ENCODE data around the gene CAPZA1.

The CAPZA1 gene

DNA sequence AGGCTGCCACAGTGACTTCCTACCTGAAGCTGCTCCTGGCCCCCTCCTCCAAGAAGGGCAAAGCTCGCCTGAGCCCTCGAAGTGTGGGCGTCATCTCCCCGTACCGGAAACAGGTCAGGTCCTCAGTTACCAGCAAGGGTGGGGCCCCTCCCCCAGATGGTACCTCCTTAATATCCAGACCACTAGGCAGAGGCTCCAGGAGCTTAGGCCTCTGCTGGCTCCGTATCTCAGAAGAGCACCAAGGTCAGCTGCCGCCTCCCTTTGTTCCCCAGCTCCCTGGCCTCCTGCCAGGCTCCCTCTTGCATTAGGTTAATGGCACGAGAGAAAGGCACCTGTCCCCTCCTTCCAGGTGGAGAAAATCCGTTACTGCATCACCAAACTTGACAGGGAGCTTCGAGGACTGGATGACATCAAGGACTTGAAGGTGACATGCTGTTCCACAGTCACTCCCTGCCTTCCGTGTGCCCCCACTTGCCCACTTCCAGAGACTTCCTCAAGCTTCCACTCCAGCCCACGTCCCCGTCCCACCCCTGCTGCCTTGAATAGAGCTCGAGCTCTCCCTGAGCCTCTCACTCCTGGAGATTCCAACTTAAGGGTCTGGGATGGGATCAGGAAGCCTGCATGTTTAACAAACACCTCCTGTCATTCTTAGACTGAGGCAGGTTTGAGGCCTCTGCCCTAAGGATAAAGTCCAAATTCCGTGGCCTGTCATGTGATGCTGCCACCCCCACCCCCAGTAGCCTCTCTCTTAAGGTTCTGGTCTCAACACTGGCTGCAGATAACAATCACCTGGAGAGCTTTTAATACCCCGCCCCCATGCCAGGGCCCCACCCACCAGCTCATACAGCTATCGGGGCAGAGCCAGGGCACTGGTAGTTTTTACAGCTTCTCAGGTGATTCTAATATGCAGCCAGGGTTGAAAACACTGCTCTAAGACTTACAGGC is 79.0 kb downstream of the CAPZA1 start:
- Histone ChIP-seq H3K36me3 (ENCODE audit: control insufficient read depth in 2 of 2, insufficient read depth in 1 of 2, low read length in 2 of 2) (peaks cover 8 to 92% of the 10 kb centered on the region in 2 experiments; a peak in 2 of 3 replicates), H3K9me3 (ENCODE audit: control insufficient read depth, insufficient read depth, low read depth, low read length) (no peaks in the 10 kb centered on the region), H3K4me3 (ENCODE audit: low read depth, low read length) (no peak overlapping the region), H3K27ac (ENCODE audit: extremely low read depth, low read depth, low read length) (no peak overlapping the region), H3K4me1 (ENCODE audit: control insufficient read depth, insufficient read depth, low read length) (peaks cover 16% of the 10 kb centered on the region)
- ChIA-PET POLR2A (interaction anchor here (0.6 to 9.8 kb wide), 4 partner anchors 24 to 258 kb away, joined by 3 to 91 read pairs (median 4); partner anchors contain the start of genes MOV10 and SLC16A1), CTCF (interaction anchor here (0.6 to 2.0 kb wide), 3 partner anchors 9 to 23 kb away, joined by 3 to 5 read pairs (median 4); no protein-coding TSS in a partner anchor)
- no peak for TF ChIP-seq ZNF596 (tag by site-specific recombination; IDR thresholded peaks at IDR 0.05)
- TF ChIP-seq ZNF341 (tag by site-specific recombination; IDR thresholded peaks at IDR 0.05; ENCODE audit: low read depth): peak; percentile 85
- peak; percentile 45 for TF ChIP-seq PATZ1 (tag by site-specific recombination; IDR thresholded peaks at IDR 0.05)
- TF ChIP-seq ZBTB20 (tag by site-specific recombination; IDR thresholded peaks at IDR 0.05): peak; percentile 50; the same call in 1 of the 2 replicates
- TF ChIP-seq ZFHX2 (tag by site-specific recombination; conservative IDR thresholded peaks at IDR 0.05): peak; percentile 45; the same call in 1 of the 2 replicates
- TF ChIP-seq REST (tag by site-specific recombination; IDR thresholded peaks at IDR 0.05): peak; percentile 53
- TF ChIP-seq EGR2 (tag by site-specific recombination; IDR thresholded peaks at IDR 0.05; ENCODE audit: low read depth): peak; percentile 61
- peak; percentile 62 for TF ChIP-seq PRDM1 (tag by site-specific recombination; IDR thresholded peaks at IDR 0.05)
- no peak for TF ChIP-seq ZNF837 (tag by site-specific recombination; IDR thresholded peaks at IDR 0.05)
- TF ChIP-seq ZNF510 (tag by site-specific recombination; IDR thresholded peaks at IDR 0.05; ENCODE audit: insufficient replicate concordance): no peak
- peak; percentile 40 for TF ChIP-seq GLIS1 (tag by site-specific recombination; IDR thresholded peaks at IDR 0.05)
- peak; percentile 35; the same call in 1 of the 2 replicates for TF ChIP-seq KLF9 (tag by site-specific recombination; IDR thresholded peaks at IDR 0.05; ENCODE audit: low read depth)
- no peak for TF ChIP-seq GLI4 (tag by site-specific recombination; IDR thresholded peaks at IDR 0.05)
- TF ChIP-seq ZNF571 (tag by site-specific recombination; IDR thresholded peaks at IDR 0.05): no peak

DNA sequence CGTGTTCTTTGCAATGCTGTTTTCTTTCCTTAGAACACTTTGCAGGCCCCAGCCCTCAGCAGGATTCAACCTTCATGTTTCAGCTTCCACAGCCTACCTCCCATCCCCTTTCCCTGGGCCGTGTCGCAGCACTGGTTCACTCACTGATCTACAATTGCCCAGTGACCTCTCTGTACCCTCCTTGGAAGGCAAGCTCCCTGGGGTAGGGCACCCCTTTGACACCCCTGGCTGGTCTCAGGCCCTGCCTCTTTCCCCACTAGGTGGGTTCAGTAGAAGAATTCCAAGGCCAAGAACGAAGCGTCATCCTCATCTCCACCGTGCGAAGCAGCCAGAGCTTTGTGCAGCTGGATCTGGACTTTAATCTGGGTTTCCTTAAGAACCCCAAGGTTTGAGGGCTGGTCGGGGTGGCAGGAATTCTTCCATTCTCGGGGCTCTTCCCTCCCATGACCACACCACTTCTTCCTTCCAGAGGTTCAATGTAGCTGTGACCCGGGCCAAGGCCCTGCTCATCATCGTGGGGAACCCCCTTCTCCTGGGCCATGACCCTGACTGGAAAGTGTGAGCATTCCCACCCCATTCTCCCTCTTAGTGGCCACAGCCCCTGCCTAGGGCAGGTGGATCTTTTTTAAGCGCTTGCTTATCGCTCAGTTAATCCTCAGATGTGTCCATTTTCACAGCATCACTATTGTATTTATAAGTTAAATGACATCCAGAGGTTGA is 80.0 kb downstream of the CAPZA1 start:
- H3K4me1 ChIP-seq (ENCODE audit: control insufficient read depth, insufficient read depth, low read length): peaks cover 19% of the 10 kb centered on the region
- peaks cover 8 to 91% of the 10 kb centered on the region in 2 experiments; a peak in 2 of 3 replicates for H3K36me3 ChIP-seq (ENCODE audit: control insufficient read depth in 2 of 2, insufficient read depth in 1 of 2, low read length in 2 of 2)
- no peaks in the 10 kb centered on the region for H3K9me3 ChIP-seq (ENCODE audit: control insufficient read depth, insufficient read depth, low read depth, low read length)
- TF ChIP-seq ZNF184 (tag by site-specific recombination; IDR thresholded peaks at IDR 0.05) (no peak), IKZF3 (tag by site-specific recombination; IDR thresholded peaks at IDR 0.05) (no peak), ZSCAN5A (tag by site-specific recombination; IDR thresholded peaks at IDR 0.05) (no peak), PRDM6 (tag by site-specific recombination; IDR thresholded peaks at IDR 0.05) (no peak), OSR2 (tag by site-specific recombination; IDR thresholded peaks at IDR 0.05) (no peak), ZNF311 (tag by site-specific recombination; IDR thresholded peaks at IDR 0.05; ENCODE audit: borderline replicate concordance) (no peak), ZFP3 (tag by site-specific recombination; IDR thresholded peaks at IDR 0.05; ENCODE audit: low read depth) (no peak), ZNF791 (tag by site-specific recombination; IDR thresholded peaks at IDR 0.05) (no peak), ZNF571 (tag by site-specific recombination; IDR thresholded peaks at IDR 0.05) (no peak), KLF16 (tag by site-specific recombination; IDR thresholded peaks at IDR 0.05) (no peak)
- peak overlapping the region; percentile 53; the same call in 1 of the 2 replicates for H3K27ac ChIP-seq (ENCODE audit: extremely low read depth, low read depth, low read length)
- POLR2A ChIA-PET: interaction anchor here (0.6 to 9.8 kb wide), 5 partner anchors 15 to 257 kb away, joined by 3 to 91 read pairs (median 5); partner anchors contain the start of genes CAPZA1, MOV10, PPM1J and SLC16A1
- CTCF ChIA-PET: interaction anchor here (0.6 to 2.0 kb wide), 6 partner anchors 10 to 37 kb away, joined by 3 to 5 read pairs (median 3); no protein-coding TSS in a partner anchor
- H3K4me3 ChIP-seq (ENCODE audit: low read depth, low read length): no peak overlapping the region

Measured in HEK293 (cell line).